ENCODE data around the gene RRP9.
"Not testable (repeated sequence)": the region's sequence is repeated elsewhere in the genome, so short reads cannot be mapped to it uniquely, and the experiment has no call there.

RRP9 gene

GRCh38 chr3:51941798-51942602, at the start of gene RRP9, which contains the start of gene PARP3:
TSS of gene RRP9 (minus strand) at chr3:51941904. CDS start at chr3:51941867, 37 bp downstream.
TSS of gene PARP3 (plus strand) at chr3:51942363. CDS start at chr3:51943356, 993 bp downstream.
- peak; percentile 98 for DNase-seq (ENCODE audit: low read depth)

- not testable (repeated sequence) for DNase-seq (ENCODE audit: low read depth)
Observed at GRCh38 chr3:51990501-51990971, 48.8 kb upstream of the RRP9 start.

GRCh38 chr3:51988286-51989146, 46.8 kb upstream of the RRP9 start:
- DNase-seq (ENCODE audit: low read depth), result no peak

- no peak for DNase-seq (ENCODE audit: low read depth)
Observed at GRCh38 chr3:51987568-51987967, 45.9 kb upstream of the RRP9 start.

- DNase-seq (ENCODE audit: low read depth), result no peak
Observed at GRCh38 chr3:51986010-51986947, 44.6 kb upstream of the RRP9 start.

- DNase-seq (ENCODE audit: low read depth), result no peak
Observed at GRCh38 chr3:51985063-51985462, 43.4 kb upstream of the RRP9 start.

- DNase-seq (ENCODE audit: low read depth), result no peak
Observed at GRCh38 chr3:51984269-51984647, 42.6 kb upstream of the RRP9 start.

GRCh38 chr3:51983578-51984268, 42.0 kb upstream of the RRP9 start:
- no peak for DNase-seq (ENCODE audit: low read depth)

GRCh38 chr3:51982838-51983577, 41.3 kb upstream of the RRP9 start, which contains the start of gene ACY1:
TSS of gene ACY1 (plus strand) at chr3:51983535. CDS start at chr3:51984065, 530 bp downstream.
- DNase-seq (ENCODE audit: low read depth), result peak; percentile 38

GRCh38 chr3:51982352-51982837, 40.7 kb upstream of the RRP9 start:
- no peak for DNase-seq (ENCODE audit: low read depth)

- no peak for DNase-seq (ENCODE audit: low read depth)
Observed at GRCh38 chr3:51980253-51980652, 38.5 kb upstream of the RRP9 start.

- DNase-seq (ENCODE audit: low read depth), result no peak
Observed at GRCh38 chr3:51978143-51978502, 36.4 kb upstream of the RRP9 start.

GRCh38 chr3:51977446-51978142, 35.9 kb upstream of the RRP9 start:
- no peak for DNase-seq (ENCODE audit: low read depth)

GRCh38 chr3:51975852-51976549, 34.3 kb upstream of the RRP9 start:
- no peak for DNase-seq (ENCODE audit: low read depth)

- peak; percentile 32 for DNase-seq (ENCODE audit: low read depth)
Observed at GRCh38 chr3:51974963-51975851, 33.5 kb upstream of the RRP9 start, which contains the start of gene ABHD14A. TSS of gene ABHD14A (plus strand) at chr3:51975064. CDS start at chr3:51975136, 72 bp downstream.

GRCh38 chr3:51974277-51974962, 32.7 kb upstream of the RRP9 start:
- no peak for DNase-seq (ENCODE audit: low read depth)

- DNase-seq (ENCODE audit: low read depth), result no peak
Observed at GRCh38 chr3:51971350-51971749, 29.6 kb upstream of the RRP9 start.

All from stimulated activated CD8-positive, alpha-beta memory T cell treated with anti-CD3 and anti-CD28 coated beads, Interleukin-15, amount 100 ng/mL, for 1 hour (primary cell).